Testis (tissue), 5 donors: ENCODE data around the gene PPP1R14C. TPM values are rescaled to one million over a fixed set of nuclear protein-coding genes. Genes with fewer than 3 reads are reported as not detected.
A peak's percentile ranks its signal among the peaks of the same experiment; 100 is the strongest.

Experiments used
- DNase-seq: peaks from one replicate; pipeline ENCODE4 v3.0.0-alpha.2; 2019
- H3K27ac ChIP-seq, 2 donors: fragments of 200-600 bp; sonication (generic); one replicate each; pipeline ENCODE4 v1.5.1; 2019
- H3K27me3 ChIP-seq: fragments of 200-600 bp; sonication (generic); one replicate; pipeline ENCODE4 v1.5.1; 2019
- H3K36me3 ChIP-seq: fragments of 200-600 bp; sonication (generic); one replicate; pipeline ENCODE4 v1.5.1; 2017; ENCODE audit warnings: low read depth; ENCODE audit errors: missing control alignments
- H3K4me1 ChIP-seq: fragments of 200-600 bp; sonication (generic); one replicate; pipeline ENCODE4 v1.5.1; 2019
- H3K4me3 ChIP-seq, 2 donors: fragments of 200-600 bp; sonication (generic); one replicate each; pipeline ENCODE4 v1.5.1; 2017 to 2019
- H3K9me3 ChIP-seq: fragments of 200-600 bp; sonication (generic); one replicate; pipeline ENCODE4 v1.5.1; 2017
- CTCF ChIP-seq, 3 experiments: fragments of 450-650 bp in 2 of 3; fragments of 200-600 bp in 1 of 3; sonication (generic) in 1 of 3; IDR thresholded peaks; one replicate each; pipeline ENCODE4 v1.5.1; 2016 to 2019; ENCODE audit warnings: antibody characterized with exemption in 3 of 3, mild to moderate bottlenecking in 2 of 3, moderate library complexity in 1 of 3
- POLR2A ChIP-seq: fragments of 450-650 bp; IDR thresholded peaks from one replicate; pipeline ENCODE4 v1.6.1; 2017; ENCODE audit warnings: antibody characterized with exemption, mild to moderate bottlenecking, moderate library complexity
- WGBS, 2 donors: methylation state at CpG; one replicate each; pipeline ENCODE4 v1.1.5; 2018; 5-methylcytosine and 5-hydroxymethylcytosine counted together
- intact Hi-C: fragments of 100-400 bp; cut with DNase I; formaldehyde crosslinking; loops from one replicate; pipeline ENCODE4 v1.15.1; 2023; ENCODE audit warnings: low total_unique reads
- long read RNA-seq, 2 donors: transcript quantifications; one replicate each; lab custom pipeline, GENCODE V29; 2026
- polyA plus RNA-seq: library from polyadenylated mRNA; stranded (reverse); fragments of 350-450 nt; fragmentation: Illumina TruSeq; extraction: RNeasy Lipid Tissue Mini Kit (QIAGEN cat#74804); gene quantifications from one replicate; pipeline ENCODE4 v1.2.3, GENCODE V29; 2014; ENCODE audit warnings: low read depth, low replicate concordance; ENCODE audit not compliant: insufficient read depth
- total RNA-seq, 2 donors: library from RNA; depleted of rRNA; stranded (reverse); fragments of >200 nt; gene quantifications; one replicate each; pipeline ENCODE4 v1.2.3, GENCODE V29; 2016

Gene PPP1R14C
- total RNA-seq (10 to 100 TPM; 22.4 to 27.1 TPM), polyA plus RNA-seq (11.1 TPM)
- long read RNA-seq, donor 1, transcript PPP1R14C-201 (4 exons, 2,152 nt) = major isoform, 6 of 6 reads
- long read RNA-seq, donor 1, partial matches to known transcripts = 0 of 6 reads
- long read RNA-seq, donor 1, other reads (novel, unspliced or antisense) = 0 of 6 reads
- long read RNA-seq, donor 2, transcript PPP1R14C-201 (4 exons, 2,152 nt) = major isoform, 8 of 8 reads
- long read RNA-seq, donor 2, partial matches to known transcripts = 0 of 8 reads
- long read RNA-seq, donor 2, other reads (novel, unspliced or antisense) = 0 of 8 reads

GRCh38 chr6:150142670-150143515, at the start of gene PPP1R14C:
Gene PPP1R14C, plus strand, starts transcription at chr6:150143044. Its CDS starts 149 bp downstream, at chr6:150143193.
- intact Hi-C loops = no loop called here
- DNase-seq = peak; percentile 80

GRCh38 chr6:150093397-150093796, 49.4 kb upstream of the PPP1R14C start:
- Histone ChIP-seq H3K4me3 (no peak overlapping the region), H3K27me3 (no peaks in the 10 kb centered on the region), H3K9me3 (no peaks in the 10 kb centered on the region), H3K4me1 (no peaks in the 10 kb centered on the region), H3K27ac (no peak overlapping the region), H3K36me3 (no peaks in the 10 kb centered on the region)
- TF ChIP-seq POLR2A (no peak), CTCF (IDR thresholded peaks at IDR 0.05) (no peak)
- 94 to 97% methylated on average over 6 of the region's 6 CpGs for WGBS, 2 donors
- intact Hi-C loops = no loop called here
- DNase-seq = no peak

More at GRCh38 chr6:150142670-150143515, at the start of gene PPP1R14C:
- no peak within 1 kb of the TSS for H3K27ac ChIP-seq
- no peaks in the 10 kb centered on the region for H3K27me3 ChIP-seq
- H3K9me3 ChIP-seq = no peaks in the 10 kb centered on the region
- 1% methylated on average over 74 of the region's 103 CpGs; no CpG with 5 or more reads in 1 of the 2 donors for WGBS, 2 donors
- no peak for TF ChIP-seq POLR2A
- TF ChIP-seq CTCF (IDR thresholded peaks at IDR 0.05) = no peak
- no peaks in the 10 kb centered on the region for H3K36me3 ChIP-seq
- H3K4me1 ChIP-seq = peaks cover 4% of the 10 kb centered on the region
- H3K4me3 ChIP-seq = peak within 1 kb of the TSS; percentile 53 to 74

- Histone ChIP-seq H3K4me1 (no peaks in the 10 kb centered on the region), H3K4me3 (no peak overlapping the region), H3K27me3 (no peaks in the 10 kb centered on the region), H3K9me3 (no peaks in the 10 kb centered on the region), H3K27ac (no peak overlapping the region), H3K36me3 (no peaks in the 10 kb centered on the region)
- DNase-seq = no peak
- intact Hi-C loops = no loop called here
- TF ChIP-seq POLR2A = no peak
- TF ChIP-seq CTCF (IDR thresholded peaks at IDR 0.05) = no peak
- WGBS, 2 donors = 93 to 97% methylated on average over 10 of the region's 10 CpGs
Observed at GRCh38 chr6:150098155-150098554, 44.7 kb upstream of the PPP1R14C start.

- DNase-seq = no peak
- intact Hi-C loops = no loop called here
- no peaks in the 10 kb centered on the region for H3K27me3 ChIP-seq
- H3K36me3 ChIP-seq = no peaks in the 10 kb centered on the region
- H3K4me3 ChIP-seq = no peak overlapping the region
- TF ChIP-seq POLR2A (no peak), CTCF (IDR thresholded peaks at IDR 0.05) (no peak)
- no peak overlapping the region for H3K27ac ChIP-seq
- 92 to 94% methylated on average over 8 of the region's 8 CpGs for WGBS, 2 donors
- H3K9me3 ChIP-seq = no peaks in the 10 kb centered on the region
- no peaks in the 10 kb centered on the region for H3K4me1 ChIP-seq
Observed at GRCh38 chr6:150099546-150099945, 43.3 kb upstream of the PPP1R14C start.
